Stimulated activated CD8-positive, alpha-beta memory T cell treated with anti-CD3 and anti-CD28 coated beads, Interleukin-12 subunit alpha, Interleukin-12 subunit beta, amount 100 ng/mL, for 24 hours (primary cell): Measurements from ENCODE around the gene GRM4.
A peak's percentile ranks its signal among the peaks of the same experiment; 100 is the strongest.
"Not testable (repeated sequence)": the region's sequence is repeated elsewhere in the genome, so short reads cannot be mapped to it uniquely, and the experiment has no call there.

ENCODE experiments used
- DNase-seq: peaks from one replicate; pipeline ENCODE4 v3.0.0-alpha.2; 2020; ENCODE audit errors: extremely low read depth

Gene GRM4

GRCh38 chr6:34146021-34146782, at the start of gene GRM4:
TSS of gene GRM4 (minus strand) at chr6:34146087. CDS start at chr6:34133496, 12,591 bp downstream.
- DNase-seq = no peak

DNA sequence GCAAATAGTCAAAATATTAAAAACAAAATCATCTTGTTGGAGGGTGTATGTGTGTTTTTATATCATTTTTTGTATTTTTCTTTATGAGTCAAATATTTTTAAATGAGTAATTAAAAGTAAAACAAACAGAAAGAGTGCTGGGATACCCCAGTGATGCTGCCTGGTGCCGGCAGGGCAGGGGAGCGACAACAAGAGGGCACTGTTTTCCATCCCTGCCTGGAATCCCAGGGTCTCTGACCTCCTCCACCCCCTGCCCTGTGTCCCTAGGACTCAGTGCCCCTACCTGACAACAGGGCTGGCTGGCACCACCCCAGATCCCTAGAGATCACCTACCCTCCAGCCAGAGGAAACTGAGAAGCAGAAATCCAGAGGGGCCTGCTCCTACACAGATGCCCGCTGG, 48.9 kb upstream of the GRM4 start:
- no peak for DNase-seq

DNA sequence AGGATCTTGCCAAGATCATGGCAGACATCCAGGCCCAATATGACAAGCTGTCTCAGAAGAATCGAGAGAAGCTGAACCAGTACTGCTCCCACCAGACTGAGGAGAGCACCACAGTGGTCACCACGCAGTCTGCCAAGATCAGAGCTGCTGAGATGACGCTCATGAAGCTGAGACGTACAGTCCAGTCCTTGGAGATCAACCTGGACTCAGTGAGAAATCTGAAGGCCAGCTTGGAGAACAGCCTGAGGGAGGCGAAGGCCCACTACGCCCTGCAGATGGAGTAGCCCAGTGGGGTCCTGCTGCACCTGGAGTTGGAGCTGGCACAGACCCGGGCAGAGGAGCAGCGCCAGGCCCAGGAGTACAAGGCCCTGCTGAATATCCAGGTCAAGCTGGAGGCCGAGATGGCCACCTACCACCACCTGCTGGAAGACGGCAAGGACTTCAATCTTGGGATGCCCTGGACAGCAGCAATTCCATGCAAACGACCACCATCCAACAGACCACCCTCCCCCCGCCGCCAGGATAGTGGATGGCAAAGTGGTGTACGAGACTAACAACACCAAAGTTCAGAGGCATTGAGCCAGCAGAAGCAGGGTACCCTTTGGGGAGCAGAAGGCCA, 44.7 kb upstream of the GRM4 start:
- no peak for DNase-seq

DNA sequence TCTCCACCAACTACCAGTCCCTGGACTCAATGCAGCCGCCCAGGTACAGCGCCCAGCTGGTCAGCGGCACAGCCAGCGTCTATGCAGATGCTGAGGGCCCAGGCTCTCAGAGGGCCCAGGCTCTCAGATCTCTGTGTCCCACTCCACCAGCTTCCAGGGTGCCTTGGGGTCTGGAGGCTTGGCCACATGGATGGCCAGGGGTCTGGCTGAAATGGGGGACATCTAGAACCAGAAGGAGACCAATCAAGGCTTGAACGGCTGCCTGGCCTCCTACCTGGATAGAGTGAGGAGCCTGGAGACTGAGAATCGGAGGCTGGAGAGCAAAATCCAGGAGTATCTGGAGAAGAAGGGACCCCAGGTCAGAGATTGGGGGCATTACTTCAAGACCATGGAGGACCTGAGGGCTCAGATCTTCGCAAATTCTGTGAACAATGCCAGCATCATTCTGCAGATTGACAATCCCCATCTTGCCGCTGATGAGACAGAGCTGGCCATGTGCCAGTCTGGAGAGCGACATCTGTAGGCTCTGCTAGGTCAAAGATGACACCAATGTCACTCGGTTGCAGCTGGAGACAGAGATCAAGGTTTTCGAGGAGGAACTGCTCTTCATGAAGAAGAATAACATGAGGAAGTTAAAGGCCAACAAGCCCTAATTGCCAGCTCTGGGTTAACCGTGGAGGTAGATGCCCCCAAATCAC, 44.1 kb upstream of the GRM4 start:
- no peak for DNase-seq

GRCh38 chr6:34184726-34185125, 38.8 kb upstream of the GRM4 start:
- DNase-seq = not testable (repeated sequence)

GRCh38 chr6:34182751-34183531, 37.1 kb upstream of the GRM4 start:
- DNase-seq = peak; percentile 37

- DNase-seq = no peak
Observed at GRCh38 chr6:34181908-34182307, 36.0 kb upstream of the GRM4 start.

- DNase-seq = no peak
Observed at GRCh38 chr6:34179106-34179720, 33.3 kb upstream of the GRM4 start.

DNA sequence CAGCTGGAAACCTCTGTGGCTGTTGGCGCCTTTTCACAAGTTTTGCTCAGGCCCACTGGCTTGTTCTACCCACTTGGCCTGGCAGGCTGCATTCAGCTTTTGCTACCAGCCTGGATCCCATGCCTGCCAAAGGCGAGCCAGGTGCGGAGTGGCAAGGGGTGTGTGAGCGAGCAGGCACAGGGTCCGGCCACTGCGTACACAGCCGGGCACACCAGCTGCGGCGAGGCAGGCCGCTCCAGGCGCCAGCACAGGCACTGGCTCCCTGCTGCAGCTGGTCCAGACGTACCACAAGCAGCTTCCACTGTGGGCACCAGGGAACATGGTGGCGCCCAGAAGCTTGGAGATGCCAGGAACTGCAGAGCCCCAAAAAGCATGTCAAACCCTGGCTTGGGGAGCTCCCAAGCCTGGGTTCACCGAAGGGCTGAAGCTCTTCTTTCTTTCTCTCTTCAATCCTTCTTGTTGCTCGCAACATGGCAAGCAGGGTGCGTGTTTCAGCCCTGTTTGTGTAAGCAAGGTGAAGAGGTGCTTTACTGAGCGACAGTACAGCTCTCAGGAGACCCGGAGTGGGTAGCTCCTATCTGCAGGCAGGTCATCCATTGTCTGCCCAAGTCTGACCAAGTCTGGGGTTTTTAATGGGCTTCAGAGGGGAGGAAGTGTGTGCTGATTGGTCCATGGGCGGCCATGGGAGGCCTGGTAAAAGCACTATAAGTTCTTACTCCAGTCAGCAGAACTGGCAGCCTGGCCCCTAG, 32.6 kb upstream of the GRM4 start:
- no peak for DNase-seq

GRCh38 chr6:34177181-34177591, 31.3 kb upstream of the GRM4 start:
- DNase-seq = no peak

GRCh38 chr6:34176261-34177031, 30.6 kb upstream of the GRM4 start:
- no peak for DNase-seq

DNA sequence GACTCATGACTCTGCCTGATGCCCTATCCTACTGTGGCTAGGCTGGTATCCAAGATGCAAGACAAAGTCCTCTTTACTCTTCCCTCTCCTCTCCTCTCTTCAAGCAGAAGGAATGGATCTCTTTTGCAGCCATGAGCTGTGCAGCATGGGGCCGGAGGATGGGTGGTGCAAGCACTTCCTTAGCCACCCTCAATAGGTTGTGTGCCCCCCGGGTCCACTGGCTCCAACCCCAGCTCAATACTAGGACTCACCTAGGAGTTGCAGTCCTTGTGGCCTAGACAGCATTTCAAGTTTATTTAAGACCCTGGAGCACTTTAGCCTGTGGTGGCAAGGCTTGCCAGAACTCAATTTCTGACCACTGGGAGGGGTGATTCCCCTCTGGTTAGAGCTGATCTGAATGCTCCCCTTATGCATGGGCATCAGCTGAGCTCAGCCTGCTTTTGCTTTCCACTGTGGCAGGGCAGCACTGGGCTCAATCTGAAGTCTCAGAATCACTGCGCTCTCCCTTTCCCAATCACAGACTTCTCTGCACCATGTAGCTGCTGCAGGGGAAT, 29.0 kb upstream of the GRM4 start:
- no peak for DNase-seq

DNA sequence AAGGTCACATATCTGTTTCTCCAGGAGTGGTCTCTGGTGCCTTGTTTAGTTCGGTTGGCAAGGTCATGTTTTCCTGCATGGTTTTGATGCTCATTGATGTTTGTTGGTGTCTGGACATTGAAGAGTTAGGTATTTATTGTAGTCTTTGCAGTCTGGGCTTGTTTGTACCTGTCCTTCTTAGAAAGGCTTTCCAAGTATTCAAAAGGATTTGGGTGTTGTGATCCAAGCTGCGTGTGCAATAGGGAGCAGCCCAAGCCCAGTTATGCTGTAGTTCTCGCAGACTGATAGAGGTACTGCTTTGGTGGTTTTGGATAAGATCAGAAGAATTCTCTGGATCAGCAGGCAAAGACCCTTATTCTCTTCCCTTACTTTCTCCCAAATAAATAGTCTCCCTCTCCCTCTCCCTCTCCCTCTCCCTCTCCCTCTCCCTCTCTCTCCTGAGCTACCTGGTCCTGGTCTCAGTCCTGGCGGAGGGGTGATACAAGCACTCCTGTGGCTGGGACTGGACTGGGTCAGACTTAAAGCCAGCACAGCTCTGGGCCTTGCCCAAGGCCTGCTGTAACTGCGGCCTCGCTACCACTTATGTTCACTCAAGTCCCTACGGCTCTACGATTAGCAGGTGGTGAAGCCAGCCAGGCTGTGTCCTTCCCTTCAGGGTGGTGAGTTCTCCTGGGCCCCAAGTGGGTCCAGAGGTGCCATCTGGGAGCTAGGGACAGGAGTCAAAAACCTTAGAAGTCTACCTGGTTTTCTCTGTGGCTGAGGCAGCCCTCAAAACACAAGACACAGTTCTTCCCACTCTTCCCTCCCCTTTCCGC, 27.3 kb upstream of the GRM4 start:
- DNase-seq = no peak

DNA sequence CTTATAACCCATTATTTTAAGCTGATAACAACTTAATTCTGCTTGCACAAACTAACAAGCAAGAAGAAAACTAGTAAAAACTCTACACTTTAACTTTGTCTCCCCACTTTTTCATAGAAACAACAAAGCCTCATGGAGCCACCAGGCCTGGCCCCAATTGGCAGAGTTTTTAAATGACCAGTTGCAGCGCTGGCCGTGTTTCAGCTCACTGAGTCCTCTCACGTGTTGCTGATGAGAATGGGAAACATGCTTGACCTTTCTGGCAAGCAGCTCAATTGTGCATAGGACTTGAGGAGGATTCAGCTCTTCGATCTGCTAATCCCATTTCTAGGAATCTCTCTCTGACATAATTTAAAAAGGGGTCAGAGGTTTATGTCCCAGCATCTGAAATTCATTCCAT, 24.5 kb upstream of the GRM4 start:
- no peak for DNase-seq

DNA sequence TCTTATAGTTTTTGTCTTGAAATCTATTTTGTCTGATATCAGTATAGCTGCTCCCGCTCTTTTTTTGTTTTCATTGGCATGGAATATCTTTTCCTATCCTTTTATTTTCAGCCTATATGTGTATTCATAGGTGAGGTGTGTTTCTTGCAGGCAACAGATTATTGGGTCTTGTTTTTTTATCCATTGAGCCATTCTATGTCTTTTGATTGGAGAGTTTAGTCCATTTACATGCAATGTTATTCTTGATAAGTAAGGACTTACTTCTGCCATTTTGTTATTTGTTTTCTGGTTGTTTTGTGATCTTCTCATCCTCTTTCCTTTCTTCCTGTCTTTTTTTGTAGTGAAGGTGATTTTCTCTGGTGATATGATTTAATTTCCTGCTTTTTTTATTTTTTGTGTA, 24.0 kb upstream of the GRM4 start:
- no peak for DNase-seq

GRCh38 chr6:34161857-34162515, 16.1 kb upstream of the GRM4 start:
- no peak for DNase-seq

GRCh38 chr6:34159844-34160243, 14.0 kb upstream of the GRM4 start:
- no peak for DNase-seq

GRCh38 chr6:34158876-34159275, 13.0 kb upstream of the GRM4 start:
- no peak for DNase-seq
